Tibial artery (tissue), 4 donors: ENCODE measurements around the gene ADAM19.

Experiments used
- DNase-seq, 2 donors: peaks; one replicate each; pipeline ENCODE4 v3.0.0-alpha.2; 2019
- H3K27ac ChIP-seq, 2 donors: fragments of 200-600 bp; sonication (generic) in 1 of 2; 1 replicate in 1 of 2; 2 replicates in 1 of 2; pipeline ENCODE4 v1.5.1; 2018 to 2019; ENCODE audit warnings: mild to moderate bottlenecking in 1 of 2
- H3K27me3 ChIP-seq, 2 donors: fragments of 200-600 bp; sonication (generic) in 1 of 2; one replicate each; pipeline versions ENCODE4 v1.5.1 to v1.6.0; 2016 to 2019
- H3K36me3 ChIP-seq, 3 donors: fragments of 200-600 bp; sonication (generic) in 2 of 3; one replicate each; pipeline ENCODE4 v1.5.1; 2016 to 2019; ENCODE audit warnings: mild to moderate bottlenecking in 2 of 3
- H3K4me1 ChIP-seq, 4 donors: fragments of 200-600 bp; sonication (generic) in 2 of 4; 1 replicate in 3 of 4; 2 replicates in 1 of 4; pipeline ENCODE4 v1.5.1; 2016 to 2019
- H3K4me3 ChIP-seq, 2 donors: fragments of 200-600 bp; sonication (generic) in 1 of 2; 1 replicate in 1 of 2; 2 replicates in 1 of 2; pipeline ENCODE4 v1.5.1; 2018 to 2019; ENCODE audit warnings: mild to moderate bottlenecking in 2 of 2
- H3K9me3 ChIP-seq, 3 donors: fragments of 200-600 bp; sonication (generic) in 1 of 3; one replicate each; pipeline ENCODE4 v1.5.1; 2016 to 2019
- intact Hi-C: fragments of 100-400 bp; cut with DNase I; formaldehyde crosslinking; loops from one replicate; pipeline ENCODE4 v1.15.0; 2023; ENCODE audit warnings: low total_unique reads
- TF ChIP-seq, protein P1 (sequence below), 2 experiments: fragments of 200-600 bp in 1 of 2; fragments of 450-650 bp in 1 of 2; IDR thresholded peaks; one replicate each; pipeline ENCODE4 v1.5.1; 2017 to 2019; ENCODE audit warnings: antibody characterized with exemption in 2 of 2, mild to moderate bottlenecking in 1 of 2, moderate library complexity in 1 of 2

The ADAM19 gene

GRCh38 chr5:157552650-157553049 lies 22.9 kb downstream of the ADAM19 start:
- Histone ChIP-seq H3K27me3 (no peaks in the 10 kb centered on the region), H3K27ac (no peak overlapping the region), H3K36me3 (no peaks in the 10 kb centered on the region), H3K4me1 (peaks cover 0 to 50% (median 26%) of the 10 kb centered on the region in 4 donors), H3K4me3 (no peak overlapping the region), H3K9me3 (no peaks in the 10 kb centered on the region)
- TF ChIP-seq, protein P1, sequence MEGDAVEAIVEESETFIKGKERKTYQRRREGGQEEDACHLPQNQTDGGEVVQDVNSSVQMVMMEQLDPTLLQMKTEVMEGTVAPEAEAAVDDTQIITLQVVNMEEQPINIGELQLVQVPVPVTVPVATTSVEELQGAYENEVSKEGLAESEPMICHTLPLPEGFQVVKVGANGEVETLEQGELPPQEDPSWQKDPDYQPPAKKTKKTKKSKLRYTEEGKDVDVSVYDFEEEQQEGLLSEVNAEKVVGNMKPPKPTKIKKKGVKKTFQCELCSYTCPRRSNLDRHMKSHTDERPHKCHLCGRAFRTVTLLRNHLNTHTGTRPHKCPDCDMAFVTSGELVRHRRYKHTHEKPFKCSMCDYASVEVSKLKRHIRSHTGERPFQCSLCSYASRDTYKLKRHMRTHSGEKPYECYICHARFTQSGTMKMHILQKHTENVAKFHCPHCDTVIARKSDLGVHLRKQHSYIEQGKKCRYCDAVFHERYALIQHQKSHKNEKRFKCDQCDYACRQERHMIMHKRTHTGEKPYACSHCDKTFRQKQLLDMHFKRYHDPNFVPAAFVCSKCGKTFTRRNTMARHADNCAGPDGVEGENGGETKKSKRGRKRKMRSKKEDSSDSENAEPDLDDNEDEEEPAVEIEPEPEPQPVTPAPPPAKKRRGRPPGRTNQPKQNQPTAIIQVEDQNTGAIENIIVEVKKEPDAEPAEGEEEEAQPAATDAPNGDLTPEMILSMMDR (IDR thresholded peaks at IDR 0.05): no peak
- intact Hi-C loops: no loop called here
- DNase-seq: no peak

DNA sequence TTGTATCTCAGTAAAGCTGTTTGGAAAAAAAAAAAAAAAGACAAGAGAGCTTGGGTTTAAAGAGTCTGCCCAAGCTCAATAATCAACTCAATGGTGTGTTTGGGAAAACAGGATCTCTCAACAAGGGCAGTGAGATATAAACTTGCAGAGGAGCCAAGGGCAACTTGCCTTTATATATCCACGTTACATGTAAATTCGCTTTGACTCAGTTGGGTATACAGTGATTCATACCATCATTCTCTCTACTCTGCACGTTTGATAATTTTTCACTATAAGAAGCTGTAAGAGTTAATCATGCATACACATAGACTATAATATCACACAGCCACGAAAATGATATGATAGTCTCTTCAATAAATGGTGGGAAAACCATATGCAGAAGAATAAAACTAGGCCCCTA lies 24.9 kb downstream of the ADAM19 start:
- no peak for DNase-seq
- Histone ChIP-seq H3K4me3 (no peak overlapping the region), H3K27ac (peak overlapping the region in 1 of 2 donors; percentile 62), H3K9me3 (no peaks in the 10 kb centered on the region), H3K4me1 (peaks cover 0 to 69% (median 43%) of the 10 kb centered on the region in 4 donors), H3K36me3 (no peaks in the 10 kb centered on the region), H3K27me3 (no peaks in the 10 kb centered on the region)
- intact Hi-C loops: no loop called here
- TF ChIP-seq, protein P1 (IDR thresholded peaks at IDR 0.05): no peak

DNA sequence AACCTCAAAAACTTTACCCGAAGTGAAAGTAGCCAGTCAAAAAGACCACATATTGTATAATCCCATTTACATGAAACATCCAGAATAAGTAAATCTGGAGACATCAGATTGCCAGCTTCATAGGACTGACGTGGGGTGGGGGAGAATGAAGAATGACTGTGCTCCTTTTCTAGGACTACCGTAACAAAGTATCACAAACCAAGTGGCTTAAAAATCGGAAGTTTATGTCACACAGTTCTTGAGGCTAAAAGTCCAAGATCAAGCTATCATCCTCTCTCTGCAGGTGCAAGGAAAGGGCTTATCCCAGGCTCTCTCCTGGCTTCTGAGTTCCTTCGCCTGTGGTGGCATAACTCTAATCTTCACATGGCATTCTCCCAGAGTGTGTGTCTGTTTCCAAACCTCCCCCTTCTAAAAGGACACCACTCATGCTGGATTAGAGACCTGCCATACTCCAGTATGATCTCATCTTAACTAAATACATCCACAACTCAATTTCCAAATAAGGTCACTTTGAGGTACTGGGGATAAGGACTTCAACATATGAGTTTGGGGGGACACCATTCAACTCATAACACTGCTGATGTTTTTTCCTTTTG lies 25.5 kb downstream of the ADAM19 start:
- Histone ChIP-seq H3K4me1 (peaks cover 0 to 69% (median 44%) of the 10 kb centered on the region in 4 donors), H3K27me3 (no peaks in the 10 kb centered on the region), H3K4me3 (no peak overlapping the region), H3K9me3 (no peaks in the 10 kb centered on the region), H3K36me3 (no peaks in the 10 kb centered on the region), H3K27ac (peak overlapping the region; percentile 56 to 62)
- intact Hi-C loops: no loop called here
- TF ChIP-seq, protein P1 (IDR thresholded peaks at IDR 0.05): no peak
- no peak for DNase-seq

DNA sequence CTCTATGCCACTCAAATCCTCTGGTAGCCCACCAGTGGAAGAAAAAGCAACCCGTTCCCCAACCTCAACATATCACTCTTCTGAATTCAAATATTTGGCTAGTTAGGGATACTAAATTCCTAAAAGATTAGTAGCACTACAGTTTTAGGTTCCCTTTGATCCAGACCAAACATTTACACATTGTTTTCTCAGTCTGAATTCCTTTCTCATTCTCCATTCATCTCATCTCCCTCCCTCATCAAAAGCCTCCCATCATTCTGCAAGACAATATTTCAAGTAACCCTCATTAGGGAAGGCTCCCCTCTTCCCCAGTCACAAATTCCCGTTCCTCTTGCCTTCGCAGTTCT lies 26.3 kb downstream of the ADAM19 start:
- Histone ChIP-seq H3K27me3 (no peaks in the 10 kb centered on the region), H3K36me3 (no peaks in the 10 kb centered on the region), H3K9me3 (no peaks in the 10 kb centered on the region), H3K4me1 (peaks cover 0 to 69% (median 38%) of the 10 kb centered on the region in 4 donors), H3K4me3 (no peak overlapping the region), H3K27ac (peak overlapping the region; percentile 56 to 62)
- intact Hi-C loops: no loop called here
- TF ChIP-seq, protein P1 (IDR thresholded peaks at IDR 0.05): no peak
- no peak for DNase-seq

GRCh38 chr5:157548513-157549282 lies 26.9 kb downstream of the ADAM19 start:
- peak in 1 of 2 donors; percentile 57 for DNase-seq
- Histone ChIP-seq H3K4me3 (peak overlapping the region in 1 of 2 donors; percentile 14), H3K9me3 (no peaks in the 10 kb centered on the region), H3K27me3 (no peaks in the 10 kb centered on the region), H3K36me3 (no peaks in the 10 kb centered on the region), H3K27ac (peak overlapping the region; percentile 56 to 62), H3K4me1 (peaks cover 0 to 70% (median 37%) of the 10 kb centered on the region in 4 donors)
- TF ChIP-seq, protein P1 (IDR thresholded peaks at IDR 0.05): no peak
- intact Hi-C loops: no loop called here
